RKO (cell line): ENCODE results near the gene BRD3.

Experiments
- DNase-seq: peaks from one replicate; pipeline ENCODE4 v3.0.0-alpha.2; 2016; ENCODE audit warnings: low spot score

Gene BRD3

GRCh38 chr9:134054891-134055811 lies 12.7 kb downstream of the BRD3 start:
- no peak for DNase-seq

DNA sequence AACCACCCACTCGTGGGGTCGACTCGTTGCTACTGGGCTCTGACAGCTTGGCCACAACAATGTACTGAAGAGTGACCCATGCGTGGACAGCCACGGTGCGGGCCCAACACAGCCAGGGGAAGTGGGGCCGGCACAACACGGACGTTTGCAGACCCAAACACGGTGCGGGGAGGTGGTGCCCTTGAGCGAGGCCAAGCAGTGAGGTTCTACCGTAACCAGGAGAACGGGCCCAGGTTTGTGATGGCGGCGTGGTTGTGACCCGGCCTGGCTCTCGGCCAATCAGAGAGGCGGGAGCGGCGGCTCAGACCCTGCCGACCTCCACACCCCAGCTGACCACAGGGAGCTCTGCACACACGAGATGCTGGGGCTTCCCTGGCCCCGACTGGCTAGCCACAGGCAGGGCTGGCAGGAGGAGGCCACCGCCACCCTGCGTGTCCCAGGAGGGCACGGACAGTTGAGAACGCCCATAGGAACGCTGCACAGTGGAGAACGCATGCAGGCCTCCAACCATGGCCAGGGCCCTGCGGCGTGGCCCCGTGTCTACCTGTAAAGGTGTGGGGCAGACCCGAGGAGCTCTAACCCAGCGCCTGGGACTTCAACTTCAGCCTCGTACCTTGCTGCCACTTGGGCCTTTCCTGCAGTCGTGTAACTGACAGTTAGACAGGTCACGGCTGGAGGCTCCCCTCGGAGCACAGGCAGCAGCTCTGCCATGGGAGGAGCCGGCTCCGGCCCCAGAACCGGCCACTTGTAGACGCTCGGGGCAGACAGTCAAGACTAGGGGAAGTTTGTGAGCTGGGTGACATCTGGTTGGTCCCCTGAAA lies 13.7 kb downstream of the BRD3 start:
- DNase-seq: no peak

DNA sequence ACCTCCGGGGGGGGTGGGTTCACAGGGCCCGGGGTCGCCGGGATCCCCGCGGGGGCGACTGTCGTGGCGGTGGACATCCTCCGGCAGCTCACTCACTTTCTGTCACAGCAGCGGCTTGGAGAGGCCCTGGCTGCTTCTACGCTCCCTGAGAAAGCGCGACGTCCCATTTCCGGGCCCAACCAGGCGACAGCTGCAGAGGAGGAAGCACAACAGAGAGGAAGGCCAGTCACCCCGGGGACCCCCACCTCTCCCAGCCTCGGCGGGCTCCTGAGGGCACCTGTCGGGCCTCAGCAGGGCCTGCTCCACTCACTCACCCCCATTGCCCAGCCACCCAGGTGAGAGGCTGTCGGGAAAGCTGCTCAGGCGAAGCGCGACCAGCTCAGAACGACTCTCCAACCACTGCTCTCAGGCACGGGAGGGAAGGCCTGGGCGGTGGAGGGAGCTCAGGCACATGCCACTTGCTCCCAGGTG lies 14.4 kb downstream of the BRD3 start:
- DNase-seq: no peak

DNA sequence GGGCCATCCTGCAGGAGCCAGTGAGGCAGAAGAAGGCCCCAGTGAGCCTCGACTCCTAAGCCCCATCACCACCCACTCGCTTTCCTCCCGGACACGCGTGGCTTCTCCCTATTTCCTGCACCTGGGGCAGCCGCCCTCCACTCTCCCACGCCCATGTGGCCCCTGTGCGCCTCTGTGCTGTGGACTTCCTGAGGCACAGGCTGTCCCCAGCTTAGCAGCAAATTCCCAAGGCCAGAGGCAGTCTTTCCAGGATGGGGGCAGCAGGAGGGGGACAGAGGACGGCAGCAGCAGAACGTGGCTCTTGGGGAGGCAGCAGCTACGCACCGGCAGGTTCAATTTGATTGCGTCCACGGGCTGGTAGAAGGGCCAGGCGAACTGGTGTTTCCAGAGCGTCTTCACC lies 14.9 kb downstream of the BRD3 start:
- DNase-seq: no peak

GRCh38 chr9:134052491-134052890 lies 15.3 kb downstream of the BRD3 start:
- DNase-seq: no peak

DNA sequence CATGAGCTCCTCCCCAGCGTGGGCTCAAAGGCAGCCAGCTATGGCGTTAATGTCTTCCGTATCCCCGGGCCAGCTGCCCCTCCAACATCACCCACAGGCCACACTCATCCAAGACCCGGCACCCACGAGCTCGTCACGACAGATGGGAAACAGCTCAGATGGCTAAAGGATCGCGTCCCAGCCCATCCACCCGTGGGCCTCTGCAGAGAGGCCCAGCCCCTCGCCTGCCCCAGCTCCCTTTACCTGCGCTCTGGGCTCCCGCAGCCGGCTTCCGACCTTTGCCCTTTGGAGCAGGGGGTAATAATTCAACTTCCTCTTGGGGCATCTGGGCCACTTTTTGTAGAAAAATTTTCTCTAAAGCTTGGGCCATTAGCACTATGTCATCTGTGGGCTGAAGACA lies 16.5 kb downstream of the BRD3 start:
- no peak for DNase-seq

- DNase-seq: no peak
Observed at GRCh38 chr9:134050726-134051125, 17.1 kb downstream of the BRD3 start.

DNA sequence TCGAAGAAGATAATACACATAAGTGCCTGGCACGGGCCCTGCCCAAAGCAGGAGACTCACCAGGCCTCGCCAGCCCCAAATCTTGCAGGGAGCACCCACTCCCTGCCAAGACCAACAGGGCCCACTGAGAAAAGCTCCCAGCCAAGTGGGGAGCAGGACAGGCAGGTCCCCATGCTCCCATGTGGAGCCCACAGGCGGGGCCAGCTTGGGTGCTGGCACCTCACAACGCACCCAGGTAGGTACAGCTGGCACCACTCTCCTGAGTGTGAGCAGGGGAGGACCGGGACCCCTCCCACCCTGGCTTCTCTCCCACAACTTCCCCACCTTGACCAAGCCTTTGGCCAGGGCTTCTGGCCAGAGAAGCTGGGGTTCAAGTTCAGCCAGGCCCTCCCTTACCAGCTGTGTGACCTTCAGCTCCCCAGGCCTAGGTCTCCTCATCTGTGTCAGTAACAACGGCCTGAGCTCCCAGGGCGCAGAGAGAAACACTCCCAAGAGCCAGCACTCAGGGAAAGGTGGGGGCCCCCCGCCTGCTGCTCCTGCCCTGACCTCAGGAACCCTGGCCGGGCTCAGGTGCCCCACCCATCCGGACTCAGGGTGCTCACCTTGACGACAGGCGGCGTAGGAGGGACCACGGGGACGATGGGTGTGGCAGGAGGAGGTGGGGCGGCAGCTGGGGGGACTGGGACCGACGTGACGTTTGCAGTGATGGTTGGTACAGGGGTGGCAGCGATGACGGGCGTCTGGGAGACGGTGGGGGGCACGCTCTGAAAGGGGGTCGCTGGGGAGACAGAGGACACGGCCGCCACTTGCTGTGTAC lies 17.8 kb downstream of the BRD3 start:
- DNase-seq: no peak

DNA sequence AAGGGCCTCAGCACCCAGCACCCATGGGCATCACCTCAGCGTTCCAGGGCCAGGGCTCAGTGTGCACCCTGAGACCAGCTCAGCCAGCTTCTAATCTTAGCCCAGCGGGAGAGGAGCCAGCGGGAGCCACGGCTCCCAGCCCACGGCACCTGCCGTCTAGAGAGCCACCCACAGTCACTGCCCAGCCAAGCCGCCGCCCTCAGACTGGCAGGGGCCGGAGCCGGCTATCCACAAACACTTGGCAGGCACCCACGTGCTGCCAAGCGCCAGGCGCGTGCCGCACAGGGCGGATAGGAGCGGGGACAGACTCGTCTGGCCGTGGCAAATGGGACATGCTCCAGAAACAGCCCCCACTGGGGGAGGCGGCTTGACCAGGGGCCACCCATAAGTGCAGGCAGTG lies 18.6 kb downstream of the BRD3 start:
- DNase-seq: no peak

DNA sequence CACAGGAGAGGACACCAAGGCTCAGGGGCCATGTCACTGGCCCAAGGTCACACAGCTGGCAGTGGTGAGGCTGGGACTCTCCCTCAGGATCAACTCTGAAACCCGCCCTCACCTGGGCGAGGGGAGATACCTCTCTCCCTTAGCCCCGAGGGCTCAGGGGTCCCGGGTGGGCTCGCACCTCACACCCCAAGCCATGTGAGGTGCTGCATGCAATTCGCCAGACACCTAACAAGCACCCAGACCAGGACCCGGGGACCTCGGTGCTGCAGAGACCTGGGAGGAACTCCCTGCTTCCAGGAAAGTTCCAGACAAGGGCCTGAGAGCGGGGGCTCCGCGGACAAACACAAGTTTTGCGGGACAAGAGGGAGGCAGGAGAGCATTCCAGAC lies 19.3 kb downstream of the BRD3 start:
- DNase-seq: no peak

- DNase-seq: no peak
Observed at GRCh38 chr9:134047868-134048581, 19.8 kb downstream of the BRD3 start.

- DNase-seq: no peak
Observed at GRCh38 chr9:134046894-134047681, 20.7 kb downstream of the BRD3 start.

DNA sequence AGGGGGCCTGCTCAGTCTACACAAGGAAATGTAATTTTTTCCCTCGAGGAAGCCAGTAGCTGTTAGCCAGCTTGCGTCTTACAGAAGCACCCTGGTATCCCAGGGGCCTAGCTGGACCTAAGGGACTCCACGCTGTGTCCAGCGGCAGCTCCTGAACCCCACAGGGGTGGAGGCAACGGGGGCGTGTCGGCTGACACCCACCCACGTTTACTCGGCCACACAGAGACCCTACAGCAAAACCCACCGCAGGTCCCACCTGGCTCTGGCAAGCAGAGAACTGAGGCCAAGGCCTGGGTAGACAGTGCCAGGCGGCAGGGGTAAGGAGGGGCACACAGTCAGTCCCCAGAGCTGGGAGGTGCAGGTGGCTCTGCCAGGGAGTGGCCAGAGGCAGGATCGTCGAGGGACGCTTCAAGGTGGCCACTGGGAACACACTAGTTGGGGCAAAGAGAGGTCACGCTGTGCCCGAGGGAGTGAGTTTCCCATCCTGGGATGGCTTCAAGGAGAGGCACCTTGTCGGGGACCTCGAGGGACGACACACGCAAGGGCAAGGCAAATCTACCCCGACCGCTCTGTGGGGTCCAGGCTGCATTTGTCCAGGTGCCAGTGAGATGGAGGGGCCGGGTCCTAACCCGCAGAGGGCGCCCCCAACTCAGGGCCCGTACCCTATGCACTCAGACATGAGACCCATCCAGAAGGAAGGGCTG lies 21.8 kb downstream of the BRD3 start:
- no peak for DNase-seq

DNA sequence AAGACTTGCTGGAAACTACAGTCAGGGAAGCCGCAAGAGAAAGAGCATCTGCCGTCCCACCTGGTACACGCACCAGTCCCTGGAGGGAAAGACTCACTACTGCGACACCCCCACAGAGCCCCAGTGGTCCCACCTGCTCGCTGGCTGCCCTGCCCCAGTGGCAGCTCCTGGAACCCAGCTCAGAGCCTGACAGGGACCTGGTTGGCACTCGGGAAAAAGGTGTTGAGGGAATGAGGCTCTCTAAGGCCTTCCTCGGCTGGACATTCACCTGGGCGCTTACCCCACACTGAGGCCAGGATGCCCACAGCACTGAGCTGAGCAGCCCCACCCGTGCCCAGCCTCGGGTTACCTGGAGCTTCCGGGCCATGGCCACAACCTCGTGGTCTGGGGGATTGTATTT lies 22.9 kb downstream of the BRD3 start:
- DNase-seq: no peak

- no peak for DNase-seq
Observed at GRCh38 chr9:134043531-134043988, 24.3 kb downstream of the BRD3 start.

DNA sequence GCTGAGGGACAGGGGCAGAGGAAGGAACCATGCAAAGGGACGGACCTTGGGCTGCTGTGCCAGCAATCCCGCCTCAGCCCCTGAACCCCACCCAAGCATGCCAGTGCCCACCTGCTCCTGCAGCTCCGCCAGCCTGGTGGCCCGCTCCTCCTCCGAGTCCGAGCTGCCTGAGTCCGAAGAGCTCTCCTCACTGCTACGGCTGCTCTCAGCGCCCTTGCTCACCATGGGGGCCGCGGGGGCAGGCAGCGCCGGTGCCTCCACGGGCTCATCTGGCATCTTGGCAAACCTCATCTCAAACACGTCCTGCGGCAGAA lies 26.2 kb downstream of the BRD3 start:
- no peak for DNase-seq

DNA sequence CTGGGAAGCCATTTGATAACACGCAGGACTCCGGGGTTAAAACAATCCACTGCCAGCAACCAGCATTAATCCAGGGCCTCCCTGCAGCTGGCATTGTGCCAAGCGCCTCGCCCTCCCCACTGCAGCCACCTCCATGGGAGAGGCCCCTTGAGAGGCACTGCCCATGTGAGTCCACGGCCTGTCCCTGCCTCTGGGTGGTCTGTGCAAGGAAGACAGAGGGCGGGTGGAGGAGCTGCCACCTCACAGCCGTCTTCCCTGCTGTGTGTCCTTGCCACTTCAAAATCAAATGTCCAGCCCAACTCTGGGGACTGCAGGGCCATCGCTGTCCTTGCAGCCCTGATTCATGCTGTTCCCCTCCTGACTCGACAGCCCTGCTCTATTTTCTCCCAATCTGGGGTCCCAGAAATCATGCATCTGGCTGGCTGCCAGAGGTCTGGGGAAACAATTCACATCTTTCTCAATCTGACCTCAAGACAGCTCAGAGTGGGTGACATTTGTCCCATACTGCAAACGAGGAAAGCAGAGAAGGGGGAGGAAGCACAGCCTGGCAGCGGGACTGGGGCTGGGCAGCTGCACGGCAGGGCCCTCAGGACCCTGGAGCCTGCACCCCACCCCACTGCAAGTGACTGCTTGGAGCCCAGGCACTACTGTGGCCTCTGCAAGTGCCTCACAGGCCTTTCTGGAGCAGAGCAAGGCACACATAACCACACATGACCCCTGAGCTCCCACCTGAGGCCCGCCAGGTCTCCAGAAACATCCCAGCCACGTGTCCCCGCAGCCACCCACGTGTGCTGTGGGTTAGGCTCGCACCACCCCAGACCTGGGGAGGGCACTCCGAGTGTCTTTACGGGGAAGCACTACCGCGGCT lies 26.8 kb downstream of the BRD3 start:
- no peak for DNase-seq

GRCh38 chr9:134040176-134040565 lies 27.7 kb downstream of the BRD3 start:
- DNase-seq: no peak
